Activated CD4-positive, alpha-beta T cell treated with anti-CD3 and anti-CD28 coated beads, Interleukin-2, amount 50 U/mL, for 1 hour (primary cell): ENCODE data around the gene SDHAF3.
"Not testable (repeated sequence)": the region's sequence is repeated elsewhere in the genome, so short reads cannot be mapped to it uniquely, and the experiment has no call there.

Experiments used
- DNase-seq: peaks from one replicate; pipeline ENCODE4 v3.0.0-alpha.2; 2020

SDHAF3 gene

DNA sequence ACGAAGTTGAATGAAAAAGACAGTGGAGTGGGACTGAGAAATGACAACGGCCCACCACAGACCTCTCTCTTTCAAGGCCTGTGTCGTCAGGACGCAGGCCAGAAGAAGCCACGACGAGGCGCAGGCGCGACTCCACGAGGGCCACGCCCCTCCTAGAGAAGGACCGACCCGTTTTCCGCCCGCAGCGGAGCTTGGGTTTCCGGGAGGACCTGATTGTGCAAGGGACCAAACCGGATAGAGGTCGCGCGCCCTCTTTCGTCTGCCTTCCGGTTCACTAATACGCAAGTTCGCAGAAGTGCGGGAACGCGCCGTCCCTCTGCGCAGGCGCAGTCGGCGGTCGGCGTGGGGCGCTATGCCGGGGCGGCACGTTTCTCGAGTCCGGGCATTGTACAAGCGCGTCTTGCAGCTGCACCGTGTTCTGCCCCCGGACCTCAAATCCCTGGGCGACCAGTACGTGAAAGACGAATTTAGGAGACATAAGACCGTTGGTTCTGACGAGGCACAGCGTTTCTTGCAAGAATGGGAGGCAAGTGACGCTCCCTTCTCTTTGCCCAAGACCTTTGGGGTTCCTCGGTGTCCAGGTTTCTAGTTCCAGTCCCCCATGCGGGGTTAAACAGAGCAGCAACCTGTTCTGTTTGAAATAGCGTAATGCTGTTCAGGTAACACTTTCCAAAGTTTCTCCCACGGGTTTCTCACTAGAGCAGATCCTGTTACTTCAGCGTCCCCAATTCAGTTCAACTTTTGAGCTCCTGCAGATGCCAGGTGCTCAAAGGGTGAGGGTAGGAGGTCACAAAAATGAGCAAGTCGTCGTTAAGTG lies at the start of gene SDHAF3:
Gene SDHAF3, plus strand, starts transcription at position 327 of the 817 bp plus-strand sequence. Its CDS starts 26 bp downstream, at position 353.
- DNase-seq, result peak; percentile 98

DNA sequence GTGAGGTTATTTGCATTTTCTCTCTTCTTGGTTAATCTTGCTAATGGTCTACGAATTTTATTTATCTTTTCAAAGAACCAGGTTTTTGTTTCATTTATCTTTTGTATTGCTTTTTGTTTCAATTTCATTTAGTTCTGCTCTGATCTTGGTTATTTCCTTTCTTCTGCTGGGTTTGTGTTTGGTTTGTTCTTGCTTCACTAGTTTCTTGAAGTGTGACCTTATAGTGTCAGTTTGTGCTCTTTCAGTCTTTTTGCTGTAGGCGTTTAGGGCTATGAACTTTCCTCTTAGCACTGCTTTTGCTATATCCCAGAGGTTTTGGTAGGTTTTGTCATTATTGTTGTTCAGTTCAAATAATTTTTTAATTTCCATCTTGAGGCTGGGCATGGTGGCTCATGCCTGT lies 45.5 kb upstream of the SDHAF3 start:
- not testable (repeated sequence) for DNase-seq

DNA sequence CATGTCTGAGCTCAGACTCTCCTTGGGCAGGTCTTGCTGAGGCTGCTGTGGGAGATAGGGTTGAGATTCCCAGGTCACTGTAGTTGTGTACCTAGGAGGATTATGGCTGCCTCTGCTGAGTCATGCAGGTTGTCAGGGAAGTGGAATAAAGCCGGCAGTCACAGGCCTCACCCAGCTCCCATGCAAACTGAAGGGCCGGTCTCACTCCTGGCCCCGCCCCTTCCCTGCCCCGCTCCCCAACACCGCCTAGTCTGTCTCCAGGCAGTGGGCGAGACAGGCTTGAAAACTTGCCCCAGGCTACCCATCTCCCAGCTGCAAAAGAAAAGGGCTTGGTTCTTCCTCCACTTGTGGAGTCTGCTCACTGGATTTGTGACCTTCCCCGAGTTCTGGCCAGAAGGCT lies 41.6 kb upstream of the SDHAF3 start:
- no peak for DNase-seq

DNA sequence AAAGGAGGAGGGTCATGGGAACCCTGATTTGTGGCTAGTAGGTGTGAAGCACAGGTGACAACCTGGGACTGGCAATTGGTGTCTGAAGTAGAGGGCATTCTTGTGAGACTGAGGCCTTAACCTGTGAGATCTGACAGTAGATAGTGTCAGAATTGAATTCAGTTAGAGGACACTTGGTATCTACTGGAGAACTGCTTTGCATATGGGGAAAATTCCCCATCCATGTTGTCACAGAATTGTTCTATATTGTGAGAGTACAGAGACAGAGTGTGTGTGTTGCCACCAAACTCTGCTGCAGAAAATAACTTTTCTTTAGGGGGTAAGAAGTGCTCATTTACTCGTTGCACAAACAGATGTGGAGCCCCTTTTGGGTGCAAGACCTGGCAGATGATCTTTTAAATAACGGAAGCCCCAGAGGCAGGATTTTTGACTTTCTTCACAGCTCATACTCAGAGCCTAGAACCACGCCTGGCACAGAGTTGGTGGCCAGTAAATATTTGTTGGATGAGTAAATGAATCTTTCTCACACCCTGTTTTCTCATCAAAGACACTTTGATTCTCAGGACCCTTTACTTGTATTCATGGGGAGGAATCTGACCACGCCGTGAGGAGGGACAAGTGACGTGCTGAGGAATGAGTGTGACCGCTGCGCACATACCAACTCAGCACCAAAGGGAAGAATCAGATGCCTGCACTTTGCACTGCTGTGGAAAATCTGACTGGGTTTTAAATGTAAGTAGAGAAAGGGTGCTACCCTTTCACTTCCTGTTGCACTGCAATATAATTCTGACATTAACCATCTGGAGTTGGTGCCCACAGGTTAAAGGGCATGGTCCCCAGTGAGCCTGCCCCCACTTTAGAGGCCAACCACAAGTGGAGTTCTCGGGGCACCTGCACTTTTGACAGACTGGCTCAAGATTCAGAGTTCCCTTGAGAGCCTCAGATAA lies 39.2 kb upstream of the SDHAF3 start:
- no peak for DNase-seq

DNA sequence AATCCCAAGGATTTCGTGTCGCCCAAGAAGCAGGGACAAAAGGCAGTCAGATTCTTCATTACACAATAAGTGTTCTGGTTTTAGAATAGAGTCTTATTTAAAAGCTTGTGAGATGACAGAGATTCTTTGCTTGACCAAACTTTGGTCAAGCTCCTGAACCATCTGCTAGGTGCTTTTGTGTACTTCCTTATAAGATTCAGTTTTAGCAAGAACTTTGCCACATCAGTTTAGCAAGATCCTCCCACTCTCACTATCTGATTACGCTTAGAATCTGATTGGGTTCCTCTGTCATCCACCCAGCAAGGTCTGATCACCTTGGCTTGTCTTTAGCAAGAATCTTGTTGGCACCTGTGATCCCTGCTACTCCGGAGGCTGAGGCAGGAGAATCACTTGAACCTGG lies 38.2 kb upstream of the SDHAF3 start:
- DNase-seq, result no peak

DNA sequence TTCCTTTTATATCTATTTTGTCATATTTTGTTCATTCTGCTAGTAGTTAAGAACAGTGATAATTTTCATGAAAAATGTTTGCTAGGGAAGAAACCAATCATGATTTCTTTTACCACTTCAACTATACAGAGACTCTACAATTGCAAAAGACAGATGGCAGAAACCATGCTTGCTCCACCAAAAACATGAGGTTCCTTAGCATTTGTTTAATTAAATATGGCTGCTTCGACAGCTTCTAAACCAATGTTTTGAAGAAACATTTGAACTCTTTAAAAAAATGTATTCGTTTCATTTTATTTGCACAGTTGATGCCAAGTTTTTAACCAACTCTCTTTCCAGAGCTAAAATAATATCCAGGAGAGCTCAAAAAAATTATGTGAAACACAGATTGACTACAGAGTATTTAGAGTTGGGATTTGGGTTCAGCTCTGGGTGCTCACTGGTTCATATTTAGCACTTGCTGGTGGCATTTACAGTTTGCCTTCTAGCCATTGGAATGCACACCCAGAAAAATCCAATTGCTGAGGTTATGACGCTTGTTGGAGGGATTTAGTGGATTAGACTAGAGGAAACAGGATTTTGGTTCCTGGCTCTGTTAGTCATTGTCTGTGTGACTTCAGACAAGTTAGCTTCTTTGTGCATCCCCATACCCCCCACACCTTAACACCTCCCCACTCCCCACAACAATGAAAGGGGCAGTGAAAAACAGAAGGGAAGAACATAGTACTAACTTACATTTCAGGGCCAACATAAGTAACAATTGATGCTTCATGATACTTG lies 35.8 kb upstream of the SDHAF3 start:
- DNase-seq, result no peak

DNA sequence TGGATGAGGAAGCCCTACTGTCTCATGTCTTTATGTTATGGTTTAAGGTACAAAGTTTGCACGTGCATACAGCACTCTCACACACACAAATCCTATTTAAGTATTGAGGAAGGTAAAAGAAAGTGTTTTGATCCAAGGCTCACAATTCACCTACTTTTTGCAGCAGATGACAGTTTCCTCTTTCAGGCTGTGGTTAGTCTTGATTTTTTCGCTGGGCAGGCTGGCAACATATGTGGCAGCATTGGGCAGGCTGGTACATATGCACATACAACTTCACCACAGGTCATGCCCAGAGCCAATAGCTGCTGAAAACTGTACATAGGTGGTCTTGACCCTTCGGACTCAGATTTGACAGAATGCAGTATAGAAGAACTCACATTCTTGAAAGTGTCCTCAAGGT lies 29.1 kb upstream of the SDHAF3 start:
- DNase-seq, result no peak

DNA sequence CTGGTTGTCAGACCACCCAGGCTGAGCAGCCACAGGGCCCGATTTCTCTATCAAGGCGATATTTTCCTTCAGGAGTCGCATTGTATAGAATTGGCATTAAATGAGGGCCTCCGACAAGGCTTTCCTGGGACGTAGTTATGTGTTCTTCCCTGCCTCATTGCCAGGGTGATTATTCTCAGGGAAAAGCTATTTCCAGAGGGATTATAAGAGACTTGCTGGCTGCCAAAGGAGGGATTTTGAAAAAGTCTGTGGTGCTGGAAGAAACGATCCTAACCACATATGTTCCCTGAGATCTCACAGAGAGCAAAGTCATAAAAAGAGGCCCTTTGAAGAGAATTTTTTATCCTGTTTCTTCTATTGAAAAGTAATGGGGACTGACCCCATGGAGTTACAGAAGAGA lies 27.7 kb upstream of the SDHAF3 start:
- no peak for DNase-seq

DNA sequence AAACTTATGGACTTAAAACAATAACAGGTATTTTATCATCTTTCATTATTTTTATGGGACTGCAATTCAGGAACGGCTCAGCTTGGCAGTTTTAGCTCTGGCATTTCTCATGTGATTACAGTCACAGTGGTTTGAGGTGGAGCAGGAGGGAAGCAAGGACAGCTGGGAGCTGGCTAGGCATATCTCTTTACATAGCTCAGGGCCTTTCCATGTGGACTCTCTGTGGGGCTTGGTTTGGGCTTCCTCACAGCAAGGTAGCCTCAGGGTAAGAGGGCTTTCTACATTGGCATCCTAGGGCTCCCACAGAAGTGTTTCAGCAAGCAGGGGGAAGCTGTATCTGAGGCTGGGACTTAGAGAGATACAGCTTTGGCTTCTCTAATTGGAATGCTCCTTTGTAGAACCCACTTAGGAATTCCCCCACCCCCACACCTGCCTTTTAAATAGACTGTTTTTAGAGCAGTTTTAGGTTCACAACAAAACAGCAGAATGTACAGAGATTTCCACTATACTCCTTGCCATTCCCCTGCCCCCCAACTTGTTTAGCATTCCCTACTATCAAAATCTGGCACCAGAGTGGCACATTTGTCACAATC lies 26.6 kb upstream of the SDHAF3 start:
- no peak for DNase-seq

DNA sequence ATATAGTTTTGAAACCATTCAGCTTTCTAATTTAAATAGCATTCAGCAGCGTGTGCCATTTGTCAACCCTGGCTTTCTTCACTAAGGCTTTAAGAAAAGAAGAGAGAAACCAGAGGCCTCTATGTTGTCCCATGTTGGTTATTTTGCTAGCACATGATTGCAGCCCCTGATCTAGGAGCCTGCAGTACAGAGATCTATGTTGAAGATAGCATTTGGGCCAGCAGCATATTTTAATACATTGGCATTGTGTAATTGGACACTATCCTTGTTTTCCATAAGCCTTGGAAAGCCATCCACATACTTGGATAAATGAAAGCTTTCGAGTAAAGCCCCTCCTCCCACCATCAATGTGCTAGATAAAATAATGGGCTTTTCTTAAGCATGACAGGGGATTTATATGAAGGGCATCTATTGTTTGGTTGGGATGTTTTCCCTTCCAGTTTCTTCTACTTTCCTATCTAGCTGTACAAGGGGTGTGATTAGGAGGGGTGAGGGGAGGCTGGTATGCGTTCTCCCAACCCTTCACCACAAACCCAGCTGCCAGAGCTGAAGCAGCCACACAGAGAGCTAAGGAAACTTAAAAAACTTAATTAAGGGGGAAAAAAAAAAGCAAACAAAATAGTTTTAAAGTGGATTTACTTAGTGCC lies 23.1 kb upstream of the SDHAF3 start:
- DNase-seq, result no peak

DNA sequence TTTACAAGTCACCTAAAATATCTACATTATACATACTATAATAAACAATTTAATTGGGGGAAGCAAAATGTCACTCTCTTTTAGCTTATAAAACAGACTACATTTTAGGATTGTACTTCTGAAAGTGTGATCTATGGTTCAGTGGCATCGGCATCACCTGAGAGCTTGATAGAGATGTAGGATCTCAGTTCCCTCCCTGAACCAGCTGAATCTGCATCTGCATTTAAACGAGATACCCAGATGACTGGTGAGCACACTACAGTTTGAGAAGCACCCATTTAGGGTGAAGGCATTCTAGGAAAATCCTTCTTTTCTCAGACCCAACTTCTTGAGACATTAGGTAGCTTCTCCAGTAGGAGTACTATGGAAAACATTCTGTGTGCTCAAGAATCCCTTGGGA lies 21.5 kb upstream of the SDHAF3 start:
- no peak for DNase-seq

DNA sequence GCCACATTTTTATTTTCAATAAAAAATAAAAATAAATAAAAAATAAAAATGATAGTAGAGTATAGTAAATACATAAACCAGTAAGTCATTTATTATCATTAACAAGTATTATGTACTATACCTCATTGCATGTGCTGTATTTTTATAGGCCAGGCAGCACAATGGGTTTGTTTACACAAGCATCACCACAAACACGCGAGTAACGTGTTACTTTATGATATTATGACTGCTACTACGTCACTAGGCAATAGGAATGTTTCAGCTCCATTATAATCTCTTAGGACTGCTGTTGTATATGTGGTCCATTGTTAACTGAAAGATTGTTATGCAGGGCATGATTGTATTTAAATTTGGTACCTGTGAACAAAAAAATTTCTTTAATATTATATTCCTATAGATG lies 20.8 kb upstream of the SDHAF3 start:
- no peak for DNase-seq

DNA sequence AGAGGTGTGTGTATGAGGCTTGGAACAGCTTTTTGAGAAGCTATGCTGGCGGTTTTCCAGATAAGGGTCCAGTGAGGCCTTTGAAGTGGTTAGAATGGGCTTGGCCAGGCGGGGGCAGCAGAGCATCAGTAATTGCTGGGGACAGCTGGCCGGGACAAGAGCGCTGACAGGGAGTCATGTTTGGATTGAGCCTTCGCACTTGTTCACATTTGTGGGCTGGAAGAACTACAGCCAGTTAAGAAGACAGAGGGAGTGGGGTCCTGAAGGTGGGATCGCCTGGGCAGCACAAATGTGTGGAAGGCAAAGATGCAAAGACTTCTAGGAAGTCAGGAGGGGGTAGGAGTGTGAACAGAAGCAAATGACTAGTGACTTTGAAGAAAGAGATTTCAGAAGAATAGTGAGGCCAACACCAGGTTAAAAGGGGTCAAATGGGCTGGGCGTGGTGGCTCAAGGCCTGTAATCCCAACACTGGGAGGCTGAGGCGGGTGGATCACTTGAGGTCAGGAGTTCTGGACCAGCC lies 12.7 kb upstream of the SDHAF3 start:
- peak; percentile 58 for DNase-seq

DNA sequence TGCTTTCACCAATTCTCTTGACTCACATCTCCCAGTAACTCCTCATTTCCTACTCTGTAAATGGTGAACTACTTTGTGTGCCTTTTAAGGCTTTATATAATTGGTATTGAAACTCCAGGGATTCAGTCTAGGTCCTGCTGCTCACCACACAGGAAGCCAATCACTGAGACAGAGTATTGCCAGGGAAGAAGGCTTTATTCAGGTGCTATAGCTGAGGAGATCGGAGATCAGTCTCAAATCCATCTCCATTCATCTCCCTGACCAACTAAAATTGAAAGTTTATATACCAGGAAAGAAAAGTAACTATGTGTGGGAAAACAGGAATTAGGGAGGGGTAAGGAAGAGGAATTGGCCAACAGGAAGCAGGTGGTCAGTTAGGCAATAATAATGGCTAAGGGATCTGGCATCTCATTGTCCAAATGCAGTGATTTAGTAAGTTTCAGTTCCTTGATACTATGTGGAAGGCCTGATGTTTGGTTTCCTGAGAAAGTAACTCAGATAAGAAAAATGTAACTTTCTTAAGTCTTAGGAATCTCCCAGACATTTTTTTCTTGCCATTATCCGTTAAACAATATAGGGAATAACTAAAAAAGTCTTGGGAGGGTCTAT lies 10.2 kb upstream of the SDHAF3 start:
- DNase-seq, result no peak

DNA sequence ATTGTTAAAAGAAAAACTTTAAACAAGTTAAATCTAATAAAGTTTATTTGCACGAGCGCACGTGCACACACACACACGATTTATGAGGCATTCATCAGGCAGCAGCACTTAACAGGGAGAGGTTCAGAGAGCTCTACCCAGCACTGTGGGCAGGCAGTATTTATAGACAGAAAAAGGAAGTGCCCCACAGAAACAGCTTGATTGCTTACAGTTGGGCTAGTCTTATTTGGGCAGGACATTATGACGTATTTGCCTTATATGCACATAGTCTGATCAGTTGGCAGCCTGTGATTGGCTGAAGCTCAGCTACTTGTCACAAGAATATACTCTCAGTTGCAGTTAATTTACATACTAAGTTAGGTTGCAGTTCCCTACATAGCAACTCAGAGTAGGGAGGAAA lies 1.2 kb upstream of the SDHAF3 start:
- DNase-seq, result no peak

DNA sequence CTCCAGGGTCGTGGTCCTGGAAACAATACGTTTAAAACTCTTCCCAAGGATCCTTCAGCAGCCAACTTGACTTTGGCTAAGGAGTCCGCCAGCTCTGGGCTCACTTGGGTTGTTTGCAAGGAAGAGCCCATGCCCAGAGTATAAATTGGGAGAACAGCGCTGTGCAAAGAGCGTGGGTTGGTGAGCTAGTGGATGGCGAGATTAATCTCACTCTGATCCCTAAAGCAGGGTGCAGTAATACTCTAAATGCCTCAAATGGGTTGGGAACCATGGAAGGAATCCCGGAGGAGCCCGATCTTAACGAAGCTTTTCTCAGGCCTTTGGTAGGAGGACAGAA lies 495 bp upstream of the SDHAF3 start:
- DNase-seq, result no peak

DNA sequence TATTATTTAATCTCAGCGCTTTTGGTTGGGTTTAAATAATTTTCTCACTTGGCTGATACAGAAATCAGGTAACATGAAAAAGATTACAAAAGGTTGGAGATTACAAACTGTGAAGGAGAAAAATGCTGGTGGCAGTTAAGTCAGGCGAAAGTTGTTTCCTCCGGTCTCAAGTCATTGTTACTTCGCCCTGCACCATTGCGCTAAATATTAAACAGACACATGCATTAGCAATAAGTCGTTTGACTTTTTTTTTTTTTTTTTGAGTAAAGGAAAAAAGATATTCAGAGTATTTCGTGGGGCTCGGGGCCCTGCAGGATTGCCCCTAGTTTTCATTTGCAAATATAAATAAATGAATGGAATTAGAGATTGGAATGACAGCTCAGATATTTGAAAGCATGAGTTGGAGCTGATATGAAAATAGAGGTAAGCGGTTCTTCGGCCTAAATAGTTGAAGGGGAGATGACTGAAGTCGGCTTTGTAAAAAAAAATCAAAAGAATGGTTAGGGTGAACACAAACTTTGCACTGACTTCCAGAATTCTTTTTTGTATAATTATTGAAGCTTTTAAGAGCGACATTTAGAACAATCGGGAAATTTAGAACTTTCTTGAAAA lies 914 bp downstream of the SDHAF3 start:
- no peak for DNase-seq

DNA sequence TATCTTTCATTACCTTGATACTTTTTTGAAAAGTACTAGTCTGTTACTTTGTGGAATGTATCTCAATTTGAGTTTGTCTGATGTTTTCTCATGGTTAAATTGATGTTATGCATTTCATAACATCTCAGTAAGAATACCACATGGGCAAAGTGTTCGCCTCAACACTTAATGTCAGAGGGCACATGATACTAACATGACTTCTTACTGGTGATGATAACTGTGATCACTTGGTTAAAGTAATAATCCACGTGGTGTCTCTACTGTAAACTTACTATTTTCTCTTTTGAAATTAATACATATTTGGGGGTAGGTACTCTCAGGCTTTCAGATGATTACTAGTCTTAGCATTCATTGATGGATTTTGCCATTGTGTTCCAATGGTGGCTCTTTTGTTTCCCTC lies 2.2 kb downstream of the SDHAF3 start:
- DNase-seq, result no peak

DNA sequence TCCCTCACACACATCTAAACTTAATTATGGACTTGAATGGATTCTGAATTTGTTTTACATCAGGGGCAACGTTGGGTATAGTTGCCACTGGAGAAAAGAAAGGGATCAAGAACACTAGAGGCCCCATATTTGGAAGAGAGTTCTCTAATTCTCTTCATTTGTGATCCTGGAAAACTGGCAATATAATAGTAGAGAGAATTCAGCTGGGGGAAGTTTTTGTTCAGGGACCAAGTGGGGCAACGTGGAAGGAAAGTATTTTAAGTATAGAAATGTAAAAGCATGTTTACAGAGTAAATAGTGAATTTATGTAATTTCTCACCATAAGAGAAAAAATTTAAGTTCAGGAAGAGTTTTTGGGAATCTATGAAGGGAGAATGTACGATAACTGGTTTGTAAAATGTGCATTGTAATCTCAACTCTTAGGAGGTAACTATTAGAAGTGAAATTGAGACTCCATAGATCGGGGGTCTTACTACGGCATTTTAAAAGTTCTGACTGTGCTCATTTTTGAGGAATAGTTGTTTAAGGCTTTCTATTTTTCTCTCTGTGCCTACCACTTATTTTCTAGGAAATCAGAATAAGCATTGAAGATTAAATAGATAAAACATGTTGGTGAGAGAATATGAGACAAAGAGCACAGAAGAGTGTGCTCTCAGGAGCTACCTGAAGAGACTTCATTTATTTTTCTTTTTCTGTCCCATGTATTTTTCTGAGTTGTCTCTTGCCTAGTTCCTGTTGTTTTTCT lies 3.4 kb downstream of the SDHAF3 start:
- DNase-seq, result no peak

DNA sequence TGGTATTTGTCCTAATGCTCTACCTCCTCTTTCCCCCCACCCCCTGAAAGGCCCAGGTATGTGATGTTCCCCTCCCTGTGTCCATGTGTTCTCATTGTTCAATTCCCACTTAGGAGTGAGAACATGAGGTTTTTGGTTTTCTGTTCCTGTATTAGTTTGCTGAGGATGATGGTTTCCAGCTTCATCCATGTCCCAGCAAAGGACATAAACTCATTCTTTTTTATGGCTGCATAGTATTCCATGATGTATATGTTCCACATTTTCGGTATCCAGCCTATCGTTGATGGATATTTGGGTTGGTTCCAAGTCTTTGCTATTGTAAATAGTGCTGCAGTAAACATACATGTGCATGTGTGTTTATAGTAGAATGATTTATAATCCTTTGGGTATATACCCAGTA lies 5.6 kb downstream of the SDHAF3 start:
- DNase-seq, result not testable (repeated sequence)
